GM19239 (cell line): Measurements from ENCODE around the gene NAXE.
A peak's percentile ranks its signal among the peaks of the same experiment; 100 is the strongest.
"Not testable (repeated sequence)": the region's sequence is repeated elsewhere in the genome, so short reads cannot be mapped to it uniquely, and the experiment has no call there.

ENCODE experiments used
- DNase-seq: peaks from one replicate; pipeline ENCODE4 v3.0.0; 2011; ENCODE audit warnings: low spot score; ENCODE audit not compliant: insufficient read length
- FAIRE-seq: peaks from 2 replicates; lab custom pipeline; 2011; peaks lifted over from hg19 to GRCh38; lab: Jason Lieb, UNC

NAXE gene

GRCh38 chr1:156565519-156565918, 26.1 kb upstream of the NAXE start:
- no peak for DNase-seq
- no peak for FAIRE-seq

- DNase-seq (no peak), FAIRE-seq (no peak)
These were observed 25.1 kb upstream of the NAXE start for GRCh38 chr1:156566436-156566835.

GRCh38 chr1:156571261-156571852, 20.2 kb upstream of the NAXE start:
- DNase-seq (no peak), FAIRE-seq (no peak)

- FAIRE-seq = peak; percentile 58
- DNase-seq = peak; percentile 92
These were observed 19.5 kb upstream of the NAXE start, which contains the start of gene IQGAP3 for GRCh38 chr1:156571919-156572662. Gene IQGAP3, minus strand, starts transcription at chr1:156572565. Its CDS starts 36 bp downstream, at chr1:156572529.

DNA sequence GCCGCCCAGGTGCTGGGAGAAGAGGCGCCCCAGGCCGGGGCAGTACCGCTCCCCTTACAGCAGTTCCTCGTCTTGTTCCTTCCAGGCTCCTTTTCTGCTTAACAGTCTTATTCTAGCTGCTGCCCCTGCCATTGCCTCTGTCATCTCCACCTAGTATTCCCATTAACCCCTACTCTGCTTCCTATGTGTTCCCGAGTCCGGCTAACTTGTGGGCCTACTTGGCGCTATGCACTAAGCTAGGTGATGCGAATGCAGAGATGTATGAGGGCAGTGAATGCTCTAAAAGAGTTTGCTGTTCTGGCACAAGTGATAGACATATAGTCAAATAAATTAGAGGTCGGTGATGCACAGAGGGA, 18.9 kb upstream of the NAXE start:
- no peak for DNase-seq
- no peak for FAIRE-seq

DNA sequence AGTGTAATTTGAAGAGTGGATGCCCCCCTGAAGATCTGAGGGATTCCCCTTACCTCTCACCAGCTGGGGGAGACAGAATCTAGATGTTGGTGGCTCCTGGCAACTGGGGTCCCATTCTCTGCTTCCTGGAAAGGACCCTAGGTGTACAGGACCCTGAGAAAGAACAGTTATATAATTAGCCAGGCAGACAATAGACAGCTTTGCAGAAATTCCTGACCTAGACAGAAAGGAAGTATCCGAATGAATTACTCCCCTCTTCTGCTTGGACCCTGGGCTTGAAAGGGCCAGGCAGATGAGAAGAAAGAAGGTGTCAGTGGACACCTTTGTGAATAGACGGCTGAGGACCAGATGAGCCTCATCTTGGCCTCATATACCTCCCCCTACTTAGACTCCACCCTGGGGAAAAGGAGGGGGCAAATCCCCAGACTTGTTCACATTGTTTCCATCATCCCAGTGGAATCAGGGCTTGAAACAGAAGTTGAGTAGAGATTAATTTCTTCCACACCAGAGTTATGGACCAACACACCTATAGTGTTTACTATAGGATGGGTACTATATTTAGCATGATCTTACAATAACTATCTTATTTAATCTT, 17.4 kb upstream of the NAXE start:
- FAIRE-seq (no peak), DNase-seq (no peak)

DNA sequence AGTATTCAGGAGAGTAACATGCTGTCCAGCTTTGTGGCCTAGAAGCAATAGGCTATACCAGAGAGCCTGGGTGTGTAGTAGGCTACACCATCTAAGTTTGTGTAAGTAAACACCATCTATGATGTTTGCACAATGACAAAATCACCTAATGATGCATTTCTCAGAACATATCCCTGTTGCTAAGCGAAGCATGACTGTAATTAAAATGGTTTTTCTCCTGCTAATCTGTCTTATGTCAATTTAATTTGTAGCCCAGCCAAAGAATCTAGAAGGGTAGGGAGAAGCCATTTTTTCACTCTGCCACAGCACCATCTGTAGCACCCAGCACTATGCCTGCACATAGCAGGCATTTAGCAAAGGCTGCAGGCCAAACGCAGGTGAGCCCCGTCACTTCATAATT, 14.0 kb upstream of the NAXE start:
- no peak for DNase-seq
- no peak for FAIRE-seq

DNA sequence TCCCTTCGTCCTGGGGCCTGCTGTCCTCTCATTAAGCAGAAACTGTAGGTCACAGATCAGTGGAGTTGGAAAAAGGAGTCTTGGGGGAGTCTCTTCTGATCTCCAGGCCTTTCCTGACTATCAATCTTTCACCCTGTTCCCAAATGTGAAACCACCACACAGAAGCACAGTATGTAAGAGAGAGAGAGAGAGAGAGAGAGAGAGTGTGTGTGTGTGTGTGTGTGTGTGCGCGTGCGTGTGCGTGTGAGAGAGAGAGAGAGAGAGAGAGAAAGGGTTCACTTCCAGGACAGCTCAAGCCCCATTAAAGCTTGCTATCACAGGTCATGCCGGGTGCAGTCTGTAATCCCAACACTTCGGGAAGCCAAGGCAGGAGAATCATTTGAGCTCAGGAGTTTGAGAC, 13.5 kb upstream of the NAXE start:
- DNase-seq = no peak
- FAIRE-seq = no peak

GRCh38 chr1:156579472-156579871, 12.1 kb upstream of the NAXE start, which contains the start of gene TTC24:
Gene TTC24, plus strand, starts transcription at chr1:156579723. Its CDS starts 1,642 bp downstream, at chr1:156581365.
- DNase-seq (no peak), FAIRE-seq (no peak)

- DNase-seq (peak; percentile 26), FAIRE-seq (peak; percentile 26)
These were observed 9.8 kb upstream of the NAXE start for GRCh38 chr1:156581661-156582387.

- peak; percentile 35 for DNase-seq
- no peak for FAIRE-seq
These were observed 9.1 kb upstream of the NAXE start for GRCh38 chr1:156582388-156583017.

DNA sequence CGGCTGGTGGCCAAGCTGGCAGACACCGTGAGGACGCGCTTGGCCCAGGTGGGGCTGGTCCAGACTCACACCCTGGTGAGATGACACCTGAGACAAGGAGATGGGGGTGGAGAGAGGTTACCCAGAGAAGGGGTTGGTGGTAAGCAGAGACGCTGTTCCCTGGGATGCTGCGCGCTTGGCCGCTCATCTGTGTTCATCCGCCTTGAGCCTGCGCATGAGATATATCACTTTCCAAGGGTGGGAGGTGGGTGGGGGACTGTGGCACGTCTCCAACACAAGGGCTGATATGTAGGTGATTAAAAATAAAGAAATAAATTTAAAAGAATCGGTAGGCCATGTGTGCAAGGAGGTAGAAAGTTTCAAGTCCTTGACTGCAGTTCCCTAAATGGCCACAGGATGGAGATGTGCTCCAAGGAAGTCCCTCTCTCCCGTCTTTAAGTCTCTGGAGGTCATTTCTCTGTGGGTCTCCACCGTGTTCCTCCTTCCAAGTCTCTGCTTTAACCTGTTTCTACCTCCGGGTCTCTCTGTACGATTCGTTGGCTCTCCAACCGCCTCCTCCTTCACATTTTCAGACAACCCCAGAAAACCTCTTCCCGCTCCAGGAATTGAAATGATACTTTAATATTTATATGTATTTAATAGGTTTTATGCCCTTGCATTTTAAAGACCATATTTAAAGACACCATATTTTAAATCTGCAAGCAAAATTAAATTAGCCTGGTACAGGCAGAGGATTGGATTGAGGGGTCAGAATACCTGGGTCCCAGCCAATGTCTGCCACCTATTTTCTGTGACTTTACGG, 7.6 kb upstream of the NAXE start:
- FAIRE-seq (peak; percentile 81), DNase-seq (peak; percentile 83)

GRCh38 chr1:156584813-156585212, 6.8 kb upstream of the NAXE start:
- FAIRE-seq = no peak
- no peak for DNase-seq

DNA sequence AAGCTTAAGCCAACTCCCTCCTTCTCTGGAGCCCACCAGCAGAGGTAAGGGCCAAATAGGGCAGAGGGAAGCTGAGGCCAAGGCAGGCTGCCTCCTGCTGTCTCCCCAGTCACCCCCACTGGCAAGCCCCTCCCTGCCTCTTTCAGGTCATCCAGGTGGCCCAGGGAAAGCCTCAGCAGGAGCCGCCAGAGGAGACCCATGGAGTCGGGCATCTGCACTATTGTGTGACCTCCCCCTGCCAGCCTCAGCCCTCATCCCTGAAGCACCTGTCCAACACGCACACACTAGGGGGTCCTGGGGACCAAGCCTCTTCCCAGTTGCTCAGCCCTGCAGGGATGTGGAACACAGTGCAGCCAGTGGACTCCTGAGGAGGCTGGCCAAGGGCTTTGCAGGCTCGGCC, 5.3 kb upstream of the NAXE start:
- DNase-seq = no peak
- no peak for FAIRE-seq

DNA sequence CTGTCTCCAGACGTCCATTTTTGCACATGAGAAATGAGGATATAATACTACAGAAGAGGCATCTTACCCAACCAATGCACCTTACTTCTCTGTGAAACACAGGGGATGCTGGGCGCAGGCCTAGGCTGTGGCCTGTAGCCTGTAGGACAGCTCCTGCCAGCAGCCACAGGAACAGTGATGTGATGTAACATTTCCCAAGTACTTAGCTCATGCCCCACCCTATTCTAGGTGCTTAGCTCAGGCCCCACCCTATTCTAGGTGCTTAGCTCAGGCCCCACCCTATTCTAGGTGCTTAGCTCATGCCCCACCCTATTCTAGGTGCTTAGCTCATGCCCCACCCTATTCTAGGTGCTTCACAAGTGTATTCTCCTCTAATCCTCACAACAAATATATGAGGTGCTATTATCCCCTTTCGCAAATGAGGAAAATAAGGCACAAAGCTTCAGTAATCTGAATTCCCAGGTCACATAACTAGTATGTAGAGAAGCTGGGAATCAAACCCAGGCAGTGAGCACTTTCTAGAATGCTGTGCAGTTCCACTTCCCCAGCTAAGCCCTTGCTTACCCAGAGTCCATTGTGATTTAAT, 4.6 kb upstream of the NAXE start:
- FAIRE-seq = no peak
- no peak for DNase-seq

GRCh38 chr1:156587927-156588326, 3.6 kb upstream of the NAXE start:
- not testable (repeated sequence) for FAIRE-seq, DNase-seq

DNA sequence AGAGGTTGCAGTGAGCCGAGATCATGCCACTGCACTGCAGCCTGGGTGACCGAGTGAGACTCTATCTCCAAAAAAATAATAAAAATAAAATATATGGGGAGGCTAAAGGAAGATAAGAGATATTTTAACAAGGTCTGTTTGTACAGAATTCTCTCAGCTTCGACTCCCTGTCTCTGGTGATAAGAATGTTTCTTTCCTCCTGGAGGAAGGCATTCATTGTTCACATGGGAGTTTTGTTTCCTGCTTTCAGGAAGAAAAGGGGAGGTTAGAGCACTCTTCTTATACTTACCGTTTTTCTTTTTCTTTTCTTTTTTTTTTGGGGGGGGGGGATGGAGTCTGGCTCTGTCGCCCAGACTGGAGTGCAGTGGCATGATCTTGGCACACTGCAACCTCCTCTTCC, 2.0 kb upstream of the NAXE start:
- no peak for FAIRE-seq
- DNase-seq = no peak

DNA sequence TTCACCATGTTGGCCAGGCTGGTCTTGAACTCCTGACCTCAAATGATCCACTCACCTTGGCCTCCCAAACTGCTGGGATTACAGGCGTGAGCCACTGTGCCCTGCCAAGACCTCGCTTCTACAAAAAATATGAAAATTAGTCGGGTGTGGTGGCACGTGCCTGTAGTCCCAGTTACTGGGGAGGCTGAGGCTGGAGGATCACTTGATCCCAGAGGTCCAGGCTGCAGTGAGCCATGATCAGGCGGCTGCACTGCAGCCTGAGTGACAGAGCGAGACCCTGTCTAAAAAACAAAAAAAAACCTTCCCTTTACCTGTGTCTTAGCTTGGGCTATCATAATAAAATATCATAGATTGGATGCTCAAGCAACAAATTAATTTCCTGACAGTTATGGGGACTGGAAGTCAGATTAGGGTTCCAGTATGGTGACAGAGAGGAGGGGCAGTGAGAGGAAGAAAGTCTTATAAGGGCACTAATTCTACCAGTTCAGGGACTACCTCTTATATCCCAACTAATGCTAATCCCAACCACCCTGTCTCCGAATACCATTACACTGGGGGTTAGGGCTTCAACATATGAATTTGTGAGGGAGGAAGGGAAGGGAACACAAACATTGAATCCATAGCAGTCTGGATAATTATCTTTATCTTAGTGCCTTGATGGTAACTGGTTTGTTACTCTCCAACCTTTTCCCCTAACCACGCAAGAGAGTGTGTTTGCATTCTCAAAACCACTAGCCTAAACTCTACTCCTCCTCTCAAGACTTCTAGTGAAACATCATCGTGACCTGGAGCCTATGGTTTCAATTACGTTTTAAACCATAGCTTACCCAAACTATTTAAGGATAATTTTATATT, 1.0 kb upstream of the NAXE start:
- no peak for FAIRE-seq

DNA sequence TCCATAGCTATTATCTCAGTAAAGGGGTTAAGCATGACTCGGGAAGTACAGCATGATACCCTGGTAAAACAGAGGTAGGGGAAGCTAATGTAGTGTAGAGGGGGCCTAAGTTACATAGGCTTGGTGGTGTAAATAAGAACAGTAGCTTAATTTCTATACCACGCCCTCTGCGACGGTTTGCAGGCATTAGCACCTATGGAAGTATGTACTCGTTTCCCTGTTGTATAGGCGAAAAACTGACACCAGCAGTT, 470 bp upstream of the NAXE start:
- DNase-seq (no peak), FAIRE-seq (no peak)

More for the DNA sequence above, 1.0 kb upstream of the NAXE start:
- no peak for DNase-seq
